ENCODE measurements around the gene ST3GAL4. TPM values are rescaled to one million over a fixed set of nuclear protein-coding genes. Genes with fewer than 3 reads are reported as not detected.

The ST3GAL4 gene
- total and polyA plus RNA-seq, 7 donors: 43.1 to 336 (median 69.2) TPM

DNA sequence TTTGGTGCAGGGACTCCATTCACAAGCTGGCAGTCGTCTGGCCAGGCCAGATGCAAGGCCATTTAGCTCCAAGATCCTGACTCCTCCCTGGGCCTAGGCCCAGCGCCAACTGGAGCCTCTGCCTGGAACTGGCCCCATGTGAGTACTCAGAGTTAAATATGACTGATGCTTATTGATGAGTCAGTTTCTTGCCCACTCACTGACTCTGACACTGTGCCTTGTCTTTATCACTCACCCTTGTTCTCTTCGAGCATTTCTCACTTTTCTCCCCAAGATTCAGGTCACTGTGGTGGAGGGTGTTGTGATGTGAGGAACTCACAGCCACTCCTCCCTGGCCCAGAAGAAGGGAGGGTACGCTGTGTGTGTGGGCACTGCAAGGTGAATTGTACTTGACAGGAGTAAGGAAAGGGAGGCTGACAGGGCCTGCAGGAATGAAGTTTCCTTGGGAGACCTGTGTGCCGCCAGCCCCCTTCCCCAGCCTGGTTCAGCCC lies 23.2 kb upstream of the ST3GAL4 start:
- no peaks in the 10 kb centered on the region for H3K9me3 ChIP-seq
- no peak for DNase-seq
- no peaks in the 10 kb centered on the region for H3K27me3 ChIP-seq
- intact Hi-C loops (cut with DNase I): no loop called here
- WGBS, 2 donors: 83% methylated on average over 5 of the region's 5 CpGs
- peak overlapping the region in 1 of 4 donors; percentile 1 for H3K27ac ChIP-seq
- H3K4me1 ChIP-seq: peaks cover 0 to 13% (median 9%) of the 10 kb centered on the region in 4 donors
- no peak overlapping the region for H3K4me3 ChIP-seq
- TF ChIP-seq POLR2A (IDR thresholded peaks at IDR 0.05) (no peak), CTCF (IDR thresholded peaks at IDR 0.05) (no peak), EP300 (IDR thresholded peaks at IDR 0.05) (no peak), POLR2AphosphoS5 (IDR thresholded peaks at IDR 0.05) (peak in 1 of 4 donors; percentile 29)
- H3K36me3 ChIP-seq: peaks cover 0 to 19% (median 0%) of the 10 kb centered on the region in 4 donors

GRCh38 chr11:126333142-126333541 lies 22.3 kb upstream of the ST3GAL4 start:
- intact Hi-C loops (cut with DNase I): no loop called here
- TF ChIP-seq POLR2AphosphoS5 (IDR thresholded peaks at IDR 0.05): no peak
- TF ChIP-seq POLR2A (IDR thresholded peaks at IDR 0.05): no peak
- no peak for TF ChIP-seq CTCF (IDR thresholded peaks at IDR 0.05)
- TF ChIP-seq EP300 (IDR thresholded peaks at IDR 0.05): no peak
- peaks cover 0 to 13% (median 9%) of the 10 kb centered on the region in 4 donors for H3K4me1 ChIP-seq

DNA sequence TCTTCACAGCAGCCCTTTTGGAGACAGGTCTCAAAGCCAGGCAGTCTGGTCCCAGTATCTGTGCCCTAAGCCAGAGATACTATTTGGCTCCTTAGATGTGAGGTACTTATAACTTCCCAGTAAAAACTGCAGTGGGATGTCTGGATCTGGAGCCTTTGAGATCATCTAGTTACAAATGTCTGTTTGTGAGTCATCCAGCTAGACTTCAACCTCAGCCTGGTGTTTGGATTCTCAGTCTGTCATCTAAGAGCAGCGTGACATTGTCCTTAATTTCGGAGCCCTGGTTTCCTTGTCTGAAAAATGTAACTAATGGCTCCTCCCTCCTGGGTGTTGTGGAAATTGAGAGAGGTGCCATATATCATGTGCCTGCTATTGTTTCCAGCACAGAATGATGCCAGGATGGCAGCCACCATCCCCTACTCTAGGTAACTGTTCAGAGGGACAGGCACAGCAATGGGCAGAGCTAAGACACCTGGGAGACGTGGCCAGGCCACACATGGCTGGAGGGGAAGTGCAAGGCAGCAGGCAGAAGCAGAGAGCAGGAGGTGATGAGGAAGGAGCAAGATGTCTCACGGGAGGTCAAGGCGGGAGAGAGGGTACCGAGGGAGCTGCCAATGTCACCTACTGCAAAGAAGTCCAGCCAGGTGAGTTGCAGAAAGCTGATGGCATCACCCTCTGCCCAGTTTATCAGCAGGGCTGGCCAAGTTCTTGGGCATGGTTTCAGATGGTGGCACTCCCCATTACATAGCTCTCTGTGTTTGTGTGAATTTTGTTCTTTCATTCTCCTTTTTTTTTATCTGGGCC lies 20.6 kb upstream of the ST3GAL4 start:
- 90 to 92% methylated on average over 6 of the region's 6 CpGs for WGBS, 2 donors
- Histone ChIP-seq H3K4me1 (peaks cover 0 to 19% (median 14%) of the 10 kb centered on the region in 4 donors), H3K4me3 (no peak overlapping the region), H3K9me3 (no peaks in the 10 kb centered on the region), H3K27ac (no peak overlapping the region), H3K36me3 (peaks cover 0 to 32% (median 3%) of the 10 kb centered on the region in 4 donors), H3K27me3 (no peaks in the 10 kb centered on the region)
- intact Hi-C loops (cut with DNase I): no loop called here
- TF ChIP-seq POLR2AphosphoS5 (IDR thresholded peaks at IDR 0.05) (no peak), EP300 (IDR thresholded peaks at IDR 0.05) (no peak), POLR2A (IDR thresholded peaks at IDR 0.05) (no peak), CTCF (IDR thresholded peaks at IDR 0.05) (no peak)
- DNase-seq: no peak

More at GRCh38 chr11:126333142-126333541, 22.3 kb upstream of the ST3GAL4 start:
- no peak overlapping the region for H3K27ac ChIP-seq
- no peak overlapping the region for H3K4me3 ChIP-seq
- peaks cover 0 to 19% (median 0%) of the 10 kb centered on the region in 4 donors for H3K36me3 ChIP-seq
- H3K9me3 ChIP-seq: no peaks in the 10 kb centered on the region
- no peaks in the 10 kb centered on the region for H3K27me3 ChIP-seq
- no peak for DNase-seq
- 95% methylated on average over 7 of the region's 7 CpGs for WGBS, 2 donors

DNA sequence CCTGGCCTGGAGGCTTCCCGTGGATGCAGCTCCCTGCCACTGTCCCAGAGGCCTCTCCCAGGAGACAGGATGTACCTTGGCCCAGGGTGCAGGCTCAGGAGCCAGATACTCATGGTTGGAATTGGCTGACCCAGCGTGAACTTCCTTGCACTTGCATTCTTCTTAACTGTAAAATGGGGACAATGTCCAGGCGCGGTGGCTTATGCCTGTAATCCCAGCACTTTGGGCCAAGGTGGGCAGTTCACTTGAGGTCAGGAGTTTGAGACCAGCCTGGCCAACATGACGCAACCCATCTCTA lies 20.1 kb upstream of the ST3GAL4 start:
- DNase-seq: no peak
- 79 to 93% methylated on average over 5 of the region's 5 CpGs for WGBS, 2 donors
- intact Hi-C loops (cut with DNase I): no loop called here

More for the DNA sequence above, 20.1 kb upstream of the ST3GAL4 start:
- no peaks in the 10 kb centered on the region for H3K27me3 ChIP-seq
- H3K4me1 ChIP-seq: peaks cover 0 to 20% (median 18%) of the 10 kb centered on the region in 4 donors
- peaks cover 0 to 32% (median 3%) of the 10 kb centered on the region in 4 donors for H3K36me3 ChIP-seq
- no peaks in the 10 kb centered on the region for H3K9me3 ChIP-seq
- H3K4me3 ChIP-seq: no peak overlapping the region
- H3K27ac ChIP-seq: no peak overlapping the region
- TF ChIP-seq POLR2AphosphoS5 (IDR thresholded peaks at IDR 0.05): peak in 1 of 4 donors; percentile 19
- no peak for TF ChIP-seq POLR2A (IDR thresholded peaks at IDR 0.05)
- TF ChIP-seq CTCF (IDR thresholded peaks at IDR 0.05): no peak

Measured in sigmoid colon (tissue), 7 donors.